ENCODE results near the gene CELF1.
A peak's percentile ranks its signal among the peaks of the same experiment; 100 is the strongest.
"Not testable (repeated sequence)": the region's sequence is repeated elsewhere in the genome, so short reads cannot be mapped to it uniquely, and the experiment has no call there.

Gene CELF1

GRCh38 chr11:47467357-47467756, 85.6 kb downstream of the CELF1 start:
- Histone ChIP-seq H3K4me3 (ENCODE audit: insufficient read length, low read depth) (no peak overlapping the region), H3K36me3 (ENCODE audit: insufficient read depth, insufficient read length, low read length) (peaks cover 66% of the 10 kb centered on the region), H3K27me3 (ENCODE audit: insufficient read depth, insufficient read length) (no peaks in the 10 kb centered on the region), H3K9me3 (ENCODE audit: insufficient read depth, low read length) (no peaks in the 10 kb centered on the region), H3K9ac (ENCODE audit: insufficient read length, low read depth) (no peak overlapping the region), H3K4me1 (ENCODE audit: insufficient read depth, insufficient read length) (peaks cover 41% of the 10 kb centered on the region)
- DNase-seq (ENCODE audit: low read depth, low spot score): no peak
- no peak for TF ChIP-seq ZNF274 (IDR thresholded peaks at IDR 0.05; ENCODE audit: low read depth, low read length)
- TF ChIP-seq YY1 (IDR thresholded peaks at IDR 0.05; ENCODE audit: insufficient read depth, insufficient read length): no peak

GRCh38 chr11:47466701-47467250, 86.2 kb downstream of the CELF1 start:
- H3K36me3 ChIP-seq (ENCODE audit: insufficient read depth, insufficient read length, low read length): peaks cover 60% of the 10 kb centered on the region
- DNase-seq (ENCODE audit: low read depth, low spot score): no peak
- H3K4me3 ChIP-seq (ENCODE audit: insufficient read length, low read depth): no peak overlapping the region

GRCh38 chr11:47466201-47466600, 86.7 kb downstream of the CELF1 start:
- Histone ChIP-seq H3K36me3 (ENCODE audit: insufficient read depth, insufficient read length, low read length) (peaks cover 55% of the 10 kb centered on the region), H3K27me3 (ENCODE audit: insufficient read depth, insufficient read length) (no peaks in the 10 kb centered on the region), H3K4me1 (ENCODE audit: insufficient read depth, insufficient read length) (peaks cover 44% of the 10 kb centered on the region), H3K9me3 (ENCODE audit: insufficient read depth, low read length) (no peaks in the 10 kb centered on the region), H3K9ac (ENCODE audit: insufficient read length, low read depth) (no peak overlapping the region), H3K4me3 (ENCODE audit: insufficient read length, low read depth) (no peak overlapping the region)
- TF ChIP-seq ZNF274 (IDR thresholded peaks at IDR 0.05; ENCODE audit: low read depth, low read length) (no peak), SUZ12 (IDR thresholded peaks at IDR 0.05; ENCODE audit: extremely low read depth, insufficient read depth, insufficient read length) (no peak), YY1 (IDR thresholded peaks at IDR 0.05; ENCODE audit: insufficient read depth, insufficient read length) (no peak)
- no peak for DNase-seq (ENCODE audit: low read depth, low spot score)

More at GRCh38 chr11:47466701-47467250, 86.2 kb downstream of the CELF1 start:
- H3K27me3 ChIP-seq (ENCODE audit: insufficient read depth, insufficient read length): no peaks in the 10 kb centered on the region
- TF ChIP-seq SUZ12 (IDR thresholded peaks at IDR 0.05; ENCODE audit: extremely low read depth, insufficient read depth, insufficient read length): no peak
- no peak for TF ChIP-seq ZNF274 (IDR thresholded peaks at IDR 0.05; ENCODE audit: low read depth, low read length)
- no peak for TF ChIP-seq YY1 (IDR thresholded peaks at IDR 0.05; ENCODE audit: insufficient read depth, insufficient read length)
- no peak overlapping the region for H3K9ac ChIP-seq (ENCODE audit: insufficient read length, low read depth)
- peaks cover 42% of the 10 kb centered on the region for H3K4me1 ChIP-seq (ENCODE audit: insufficient read depth, insufficient read length)
- H3K9me3 ChIP-seq (ENCODE audit: insufficient read depth, low read length): no peaks in the 10 kb centered on the region

GRCh38 chr11:47464483-47464882, 88.4 kb downstream of the CELF1 start:
- TF ChIP-seq SUZ12 (IDR thresholded peaks at IDR 0.05; ENCODE audit: extremely low read depth, insufficient read depth, insufficient read length) (no peak), ZNF274 (IDR thresholded peaks at IDR 0.05; ENCODE audit: low read depth, low read length) (no peak), YY1 (IDR thresholded peaks at IDR 0.05; ENCODE audit: insufficient read depth, insufficient read length) (no peak)
- Histone ChIP-seq H3K9me3 (ENCODE audit: insufficient read depth, low read length) (no peaks in the 10 kb centered on the region), H3K4me3 (ENCODE audit: insufficient read length, low read depth) (no peak overlapping the region), H3K36me3 (ENCODE audit: insufficient read depth, insufficient read length, low read length) (peaks cover 37% of the 10 kb centered on the region), H3K9ac (ENCODE audit: insufficient read length, low read depth) (no peak overlapping the region), H3K4me1 (ENCODE audit: insufficient read depth, insufficient read length) (peaks cover 32% of the 10 kb centered on the region), H3K27me3 (ENCODE audit: insufficient read depth, insufficient read length) (no peaks in the 10 kb centered on the region)
- no peak for DNase-seq (ENCODE audit: low read depth, low spot score)

- TF ChIP-seq ZNF274 (IDR thresholded peaks at IDR 0.05; ENCODE audit: low read depth, low read length) (no peak), SUZ12 (IDR thresholded peaks at IDR 0.05; ENCODE audit: extremely low read depth, insufficient read depth, insufficient read length) (no peak), YY1 (IDR thresholded peaks at IDR 0.05; ENCODE audit: insufficient read depth, insufficient read length) (no peak)
- Histone ChIP-seq H3K9me3 (ENCODE audit: insufficient read depth, low read length) (no peaks in the 10 kb centered on the region), H3K4me1 (ENCODE audit: insufficient read depth, insufficient read length) (peaks cover 18% of the 10 kb centered on the region), H3K9ac (ENCODE audit: insufficient read length, low read depth) (no peak overlapping the region), H3K27me3 (ENCODE audit: insufficient read depth, insufficient read length) (no peaks in the 10 kb centered on the region), H3K36me3 (ENCODE audit: insufficient read depth, insufficient read length, low read length) (peaks cover 16% of the 10 kb centered on the region), H3K4me3 (ENCODE audit: insufficient read length, low read depth) (no peak overlapping the region)
- no peak for DNase-seq (ENCODE audit: low read depth, low spot score)
Measured at GRCh38 chr11:47461876-47462275, 91.1 kb downstream of the CELF1 start.

DNA sequence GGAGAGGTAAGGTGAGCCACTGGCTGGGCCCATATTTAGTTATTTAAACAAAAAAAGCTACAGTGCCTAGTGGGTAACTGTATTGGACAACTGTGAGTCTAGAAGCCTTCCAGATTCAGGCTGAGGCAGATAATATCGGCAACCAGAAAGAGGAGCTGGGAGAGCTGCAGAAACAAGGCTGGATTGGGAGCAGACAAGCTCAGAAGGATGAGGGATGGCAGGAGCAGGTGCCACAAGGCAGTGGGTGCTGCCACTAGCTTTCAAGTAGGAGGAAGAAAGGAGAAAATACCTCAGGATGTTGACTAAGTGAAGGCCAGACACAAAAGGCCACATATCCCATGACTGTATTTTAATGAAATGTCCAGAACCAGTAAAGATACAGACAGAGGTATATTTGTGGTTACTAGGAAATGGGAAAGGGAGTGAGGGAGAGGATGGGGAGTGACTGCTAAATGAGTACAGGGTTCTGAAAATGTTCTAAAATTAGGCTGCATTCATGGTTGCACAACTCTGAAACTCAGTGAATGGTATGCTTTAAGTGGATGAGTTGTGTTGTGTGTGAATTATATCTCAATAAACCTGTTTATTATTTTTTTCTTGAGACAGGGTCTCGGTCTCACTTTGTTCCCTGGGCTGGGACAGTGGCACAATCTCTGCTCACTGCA, 92.2 kb downstream of the CELF1 start:
- H3K4me1 ChIP-seq (ENCODE audit: insufficient read depth, insufficient read length): peaks cover 14% of the 10 kb centered on the region
- DNase-seq (ENCODE audit: low read depth, low spot score): no peak
- H3K4me3 ChIP-seq (ENCODE audit: insufficient read length, low read depth): no peak overlapping the region

DNA sequence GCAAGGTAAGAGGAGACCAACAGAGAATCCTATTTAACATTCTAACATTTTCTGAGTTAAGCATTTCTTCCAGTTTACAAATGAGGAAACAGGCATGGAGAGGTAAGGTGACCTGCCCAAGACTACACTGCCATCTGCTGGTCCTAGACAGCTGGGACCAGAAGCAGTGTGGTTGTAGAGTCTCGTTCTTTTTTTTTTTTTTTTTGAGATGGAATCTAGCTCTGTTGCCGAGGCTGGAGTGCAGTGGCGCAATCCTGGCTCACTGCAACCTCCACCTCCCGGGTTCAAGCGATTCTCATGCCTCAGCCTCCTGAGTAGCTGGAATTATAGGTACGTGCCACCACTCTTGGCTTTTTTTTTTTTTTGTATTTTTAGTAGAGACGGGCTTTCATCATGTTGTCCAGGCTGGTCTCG, 98.7 kb downstream of the CELF1 start:
- peak; percentile 74 for DNase-seq (ENCODE audit: low read depth, low spot score)
- H3K36me3 ChIP-seq (ENCODE audit: insufficient read depth, insufficient read length, low read length); H3K4me1 ChIP-seq (ENCODE audit: insufficient read depth, insufficient read length); H3K9me3 ChIP-seq (ENCODE audit: insufficient read depth, low read length); H3K27me3 ChIP-seq (ENCODE audit: insufficient read depth, insufficient read length); H3K4me3 ChIP-seq (ENCODE audit: insufficient read length, low read depth): not testable (repeated sequence)
- H3K9ac ChIP-seq (ENCODE audit: insufficient read length, low read depth): peak overlapping the region; percentile 6

More for the DNA sequence above, 92.2 kb downstream of the CELF1 start:
- Histone ChIP-seq H3K9me3 (ENCODE audit: insufficient read depth, low read length) (no peaks in the 10 kb centered on the region), H3K36me3 (ENCODE audit: insufficient read depth, insufficient read length, low read length) (peaks cover 16% of the 10 kb centered on the region), H3K9ac (ENCODE audit: insufficient read length, low read depth) (no peak overlapping the region), H3K27me3 (ENCODE audit: insufficient read depth, insufficient read length) (no peaks in the 10 kb centered on the region)
- no peak for TF ChIP-seq YY1 (IDR thresholded peaks at IDR 0.05; ENCODE audit: insufficient read depth, insufficient read length)
- TF ChIP-seq ZNF274 (IDR thresholded peaks at IDR 0.05; ENCODE audit: low read depth, low read length): no peak
- no peak for TF ChIP-seq SUZ12 (IDR thresholded peaks at IDR 0.05; ENCODE audit: extremely low read depth, insufficient read depth, insufficient read length)

All from NT2/D1 (cell line).